GM20000 (cell line): ENCODE measurements around the gene SLC12A6.

Experiments
- DNase-seq: peaks from one replicate; pipeline ENCODE4 v3.0.0; 2012; ENCODE audit warnings: low spot score
- TF ChIP-seq, protein P1 (sequence below): IDR thresholded peaks from 2 replicates; pipeline ENCODE4 v1.5.1; 2012; ENCODE audit warnings: mild to moderate bottlenecking, control low read depth; ENCODE audit errors: extremely low read depth, missing control alignments

The SLC12A6 gene

DNA sequence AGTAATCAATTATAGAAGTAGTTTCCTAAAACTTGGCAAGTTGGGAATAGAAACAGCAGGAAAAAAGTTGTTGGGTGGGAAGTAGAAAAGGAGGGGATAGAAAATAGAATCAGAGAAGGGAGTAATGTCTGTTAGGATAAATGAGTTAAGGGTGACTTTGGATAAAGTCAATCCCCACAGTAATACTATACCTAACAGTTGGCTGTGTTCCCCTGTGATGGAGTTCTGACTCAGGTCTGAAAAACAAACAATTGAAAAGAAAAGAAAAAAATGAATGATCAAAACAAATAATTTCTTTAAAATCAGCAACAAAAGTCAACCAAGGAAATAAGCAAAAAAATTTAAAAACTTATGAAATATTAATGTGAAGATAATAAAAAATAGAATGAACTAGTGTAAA, 62.4 kb downstream of the SLC12A6 start:
- TF ChIP-seq, protein P1, sequence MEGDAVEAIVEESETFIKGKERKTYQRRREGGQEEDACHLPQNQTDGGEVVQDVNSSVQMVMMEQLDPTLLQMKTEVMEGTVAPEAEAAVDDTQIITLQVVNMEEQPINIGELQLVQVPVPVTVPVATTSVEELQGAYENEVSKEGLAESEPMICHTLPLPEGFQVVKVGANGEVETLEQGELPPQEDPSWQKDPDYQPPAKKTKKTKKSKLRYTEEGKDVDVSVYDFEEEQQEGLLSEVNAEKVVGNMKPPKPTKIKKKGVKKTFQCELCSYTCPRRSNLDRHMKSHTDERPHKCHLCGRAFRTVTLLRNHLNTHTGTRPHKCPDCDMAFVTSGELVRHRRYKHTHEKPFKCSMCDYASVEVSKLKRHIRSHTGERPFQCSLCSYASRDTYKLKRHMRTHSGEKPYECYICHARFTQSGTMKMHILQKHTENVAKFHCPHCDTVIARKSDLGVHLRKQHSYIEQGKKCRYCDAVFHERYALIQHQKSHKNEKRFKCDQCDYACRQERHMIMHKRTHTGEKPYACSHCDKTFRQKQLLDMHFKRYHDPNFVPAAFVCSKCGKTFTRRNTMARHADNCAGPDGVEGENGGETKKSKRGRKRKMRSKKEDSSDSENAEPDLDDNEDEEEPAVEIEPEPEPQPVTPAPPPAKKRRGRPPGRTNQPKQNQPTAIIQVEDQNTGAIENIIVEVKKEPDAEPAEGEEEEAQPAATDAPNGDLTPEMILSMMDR, result no peak
- no peak for DNase-seq

DNA sequence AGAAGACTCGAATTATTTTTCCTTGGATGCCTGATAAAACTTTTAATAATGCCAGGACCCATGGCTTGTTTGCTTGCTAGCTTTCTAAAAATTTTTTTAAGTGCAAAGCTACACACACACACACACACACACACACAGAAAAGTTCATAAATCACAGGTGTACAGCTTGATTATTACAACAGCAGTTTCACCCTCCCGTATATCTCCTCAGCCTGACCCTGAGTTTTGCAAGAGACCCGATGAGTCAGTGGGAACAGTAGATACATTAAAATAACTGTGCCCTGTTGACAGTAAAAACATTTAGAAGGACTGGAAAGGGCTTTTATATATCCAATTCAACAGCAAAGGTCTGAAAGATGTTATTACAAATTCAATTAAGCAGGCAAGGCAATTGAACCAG, 66.1 kb downstream of the SLC12A6 start:
- no peak for DNase-seq
- TF ChIP-seq, protein P1, result no peak

DNA sequence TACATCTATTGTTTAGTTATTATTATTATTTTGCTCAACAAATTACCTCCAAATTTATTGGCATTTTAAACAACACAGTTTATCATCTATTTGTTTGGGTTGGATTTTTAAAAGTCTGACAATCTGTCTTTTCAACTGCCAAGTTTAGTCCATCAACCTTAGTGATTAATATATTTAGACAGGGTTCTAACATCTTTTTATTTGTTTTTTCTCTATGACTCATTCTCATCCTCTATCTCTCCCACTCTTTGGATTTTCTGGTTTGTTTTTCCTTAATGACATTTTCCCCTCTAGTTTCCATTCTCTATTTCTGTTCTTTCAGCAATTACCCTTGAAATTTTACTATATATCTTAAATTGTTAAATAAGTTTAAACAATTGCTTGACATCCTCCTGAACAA, 70.8 kb downstream of the SLC12A6 start:
- TF ChIP-seq, protein P1, result no peak
- DNase-seq, result no peak

DNA sequence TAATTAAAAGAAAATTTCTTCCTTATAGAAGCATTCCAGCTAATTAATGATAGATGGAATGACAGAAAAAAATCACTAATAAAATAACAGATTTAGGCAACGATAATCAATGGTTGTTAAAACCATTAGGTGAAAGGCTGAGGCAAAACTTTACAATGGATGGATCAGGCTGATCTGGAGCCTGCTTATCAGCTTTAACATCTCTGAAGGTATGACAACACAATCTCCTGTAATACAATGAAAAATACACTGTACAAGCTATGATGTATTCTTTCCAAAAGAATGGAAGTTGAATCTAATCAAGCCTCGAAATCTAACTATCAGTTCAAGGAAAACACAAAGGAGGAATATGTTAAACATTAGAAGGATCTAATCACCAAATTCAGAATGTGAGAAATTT, 73.5 kb downstream of the SLC12A6 start:
- TF ChIP-seq, protein P1, result no peak
- no peak for DNase-seq

DNA sequence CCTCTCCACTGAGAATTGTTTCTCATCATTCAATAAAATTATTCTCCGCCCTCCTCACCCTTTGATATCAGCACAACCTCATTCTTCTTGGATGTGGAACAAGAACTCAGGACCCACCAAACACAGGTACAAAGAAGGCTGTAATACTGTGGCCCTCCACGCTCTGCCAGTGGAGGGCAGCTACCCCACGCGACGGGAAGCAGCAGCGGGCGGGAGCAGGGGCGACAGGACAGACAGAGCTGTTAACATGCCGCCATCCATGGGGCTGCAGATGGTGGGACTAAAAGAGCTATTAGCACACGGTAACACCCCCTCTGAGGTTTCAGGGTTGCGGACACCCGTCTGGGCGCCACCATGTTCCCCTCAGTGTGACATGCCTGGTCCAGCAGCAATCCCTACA, 75.2 kb downstream of the SLC12A6 start:
- TF ChIP-seq, protein P1, result no peak
- DNase-seq, result no peak

DNA sequence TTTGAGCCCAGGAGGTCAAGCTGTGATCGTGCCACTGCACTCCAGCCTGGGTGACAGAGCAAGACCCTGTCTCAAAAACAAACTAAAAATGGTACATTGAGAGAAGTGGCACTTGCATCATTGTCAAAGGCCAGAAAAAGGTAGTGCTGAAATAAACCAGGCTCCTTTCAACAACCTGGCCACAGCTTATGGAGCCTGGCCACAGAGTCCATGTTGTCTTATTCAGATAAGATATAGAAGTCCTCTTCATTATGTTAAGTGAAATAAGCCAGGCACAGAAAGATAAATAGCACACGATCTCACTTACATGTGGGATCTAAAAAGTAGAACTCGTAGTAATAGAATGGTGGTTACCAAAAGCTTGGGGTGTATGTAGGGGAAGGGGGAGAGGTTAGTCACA, 78.0 kb downstream of the SLC12A6 start:
- no peak for DNase-seq
- TF ChIP-seq, protein P1, result no peak

DNA sequence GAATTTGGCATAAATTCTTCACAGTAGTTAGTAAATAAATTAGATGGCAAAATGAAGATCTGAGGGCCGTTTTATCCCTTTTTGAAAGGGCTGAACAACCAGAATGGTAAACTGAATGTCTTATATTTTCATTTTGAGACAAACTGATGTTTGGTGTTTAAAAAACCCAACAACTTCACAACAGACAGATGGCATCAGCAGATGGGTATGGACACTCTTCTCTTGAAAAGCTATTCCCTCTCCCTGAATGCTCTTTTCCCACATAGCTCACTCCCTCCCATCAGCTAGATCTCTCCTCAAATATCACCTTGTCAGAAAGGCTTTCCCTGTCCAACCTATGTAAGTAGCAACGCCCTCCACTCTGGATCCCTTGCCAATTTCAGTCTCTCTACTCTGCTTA, 79.4 kb downstream of the SLC12A6 start:
- TF ChIP-seq, protein P1, result no peak
- no peak for DNase-seq
